CD4-positive, alpha-beta T cell treated with Interleukin-4 for 1 hour (primary cell): ENCODE results near the gene TOX2.

Experiments
- DNase-seq, 2 donors: peaks; one replicate each; pipeline ENCODE4 v3.0.0-alpha.2; 2020 to 2022

The TOX2 gene

DNA sequence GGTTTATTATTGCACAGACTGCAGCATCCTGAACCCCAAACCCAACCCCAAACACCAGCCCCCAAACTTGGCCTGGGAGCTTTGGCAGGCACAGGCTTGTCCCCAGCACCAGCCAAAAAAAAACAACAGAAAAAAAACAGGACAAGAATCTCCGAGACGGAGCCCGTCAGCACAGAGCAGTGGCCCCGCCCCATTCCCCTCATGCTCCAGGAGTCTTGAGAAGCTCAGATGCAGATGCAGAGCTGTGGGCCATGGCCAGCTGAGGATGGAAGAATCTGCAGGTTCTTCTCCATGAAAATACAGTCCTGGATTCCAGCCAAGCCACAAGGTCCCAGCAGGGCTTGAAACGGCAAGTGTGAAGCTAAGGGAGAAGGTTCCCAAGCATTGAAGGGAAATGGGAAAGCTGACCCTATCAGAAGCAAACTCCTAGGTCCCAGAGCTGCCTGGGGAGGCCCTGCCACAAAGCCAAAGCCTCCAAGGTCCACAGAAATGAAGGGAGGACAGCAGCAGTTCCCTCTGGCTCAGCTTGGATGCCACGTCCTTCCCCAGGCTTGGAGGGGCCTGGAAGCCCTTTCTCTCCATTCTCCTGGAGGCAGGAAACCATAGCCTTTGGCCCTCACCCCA, 197.2 kb downstream of the TOX2 start:
- DNase-seq = no peak

DNA sequence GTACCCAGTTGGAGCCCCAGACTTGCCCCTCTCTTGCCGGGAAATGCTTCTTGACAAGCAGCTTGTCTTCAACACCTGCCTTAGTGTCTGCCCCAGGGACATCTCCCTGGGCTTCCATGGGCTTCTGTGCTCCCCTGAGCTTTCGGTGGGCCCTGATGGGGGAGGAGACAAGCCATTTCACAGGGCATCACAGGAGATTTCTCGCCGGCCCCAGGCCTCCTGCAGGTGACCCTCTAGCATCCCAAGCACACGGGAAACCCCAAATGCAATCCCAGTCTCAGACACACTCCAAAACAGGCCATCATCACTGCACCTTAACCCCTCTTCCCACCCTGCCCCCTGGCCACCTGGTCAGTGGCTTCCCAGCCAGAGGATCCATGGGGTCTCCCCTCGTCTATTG, 197.8 kb downstream of the TOX2 start:
- no peak for DNase-seq

DNA sequence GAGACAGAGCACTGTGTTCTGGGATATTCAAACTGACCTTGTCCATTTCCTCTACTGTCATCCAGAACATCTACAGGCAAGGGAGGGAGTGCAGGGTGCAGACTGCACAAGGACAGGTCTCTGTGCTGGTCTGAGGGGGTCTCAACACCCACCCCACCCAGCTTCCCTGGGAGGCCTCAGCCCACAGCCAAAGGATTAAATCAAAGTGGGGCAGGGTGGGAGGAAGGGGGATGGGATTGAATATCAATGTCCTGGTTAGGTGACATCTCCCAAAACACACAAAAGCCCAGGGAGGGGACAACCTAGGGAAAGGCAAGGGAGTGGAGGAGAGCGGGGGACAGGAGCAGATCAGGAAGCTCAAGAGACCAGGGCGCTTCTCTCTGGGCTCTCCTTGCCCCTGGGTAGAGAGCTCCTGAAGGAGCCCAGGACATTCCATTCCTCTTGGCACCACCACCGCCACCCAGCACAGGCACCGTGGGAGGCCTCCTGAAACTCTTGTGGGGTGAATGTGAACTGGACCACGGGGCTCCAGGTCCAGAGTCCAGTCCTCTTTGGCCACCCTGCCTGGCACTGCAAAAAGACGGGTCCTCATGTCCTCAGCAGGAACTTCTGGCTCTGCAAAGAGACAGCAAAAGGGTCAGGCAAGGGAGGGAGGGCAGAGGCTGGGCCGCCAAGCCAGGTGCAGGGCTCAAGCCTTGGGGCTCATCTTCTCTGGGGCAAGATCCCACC, 198.4 kb downstream of the TOX2 start:
- DNase-seq = no peak

DNA sequence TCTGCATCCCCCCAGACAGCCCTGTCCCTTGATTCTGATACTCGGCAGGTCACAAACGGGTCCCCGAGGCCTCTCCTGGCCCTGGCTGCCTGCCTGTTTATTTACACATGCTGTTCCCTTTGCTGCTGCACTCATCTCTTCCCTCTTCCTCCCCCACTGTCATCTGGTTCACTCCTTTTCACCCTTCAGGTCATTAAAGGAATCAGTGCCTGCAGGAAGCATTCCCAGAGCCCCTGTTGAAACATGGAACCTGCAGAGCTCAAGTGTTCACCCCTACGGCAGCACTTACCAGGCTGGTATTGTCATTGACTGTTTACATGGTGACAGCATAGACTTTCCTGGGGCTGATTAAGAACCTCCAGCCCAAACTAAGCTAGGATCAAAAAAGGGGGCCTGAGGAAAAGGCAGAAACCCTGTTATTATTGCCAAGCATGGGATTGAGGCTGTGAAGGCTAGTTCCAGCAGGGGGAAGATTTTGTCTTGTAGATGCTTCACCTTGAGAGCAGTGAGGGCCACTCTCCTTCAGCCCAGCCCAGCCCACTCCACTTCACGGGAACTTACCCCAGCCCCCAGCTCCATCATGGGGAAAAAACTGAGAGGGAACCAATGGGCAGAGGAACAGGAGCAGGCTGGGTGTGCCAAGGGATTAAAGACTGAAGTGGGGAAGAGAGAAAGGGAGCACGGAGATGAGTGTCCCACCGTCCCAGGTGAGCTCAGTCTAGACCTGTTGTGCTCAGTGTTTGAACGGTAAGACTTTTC, 199.1 kb downstream of the TOX2 start:
- no peak for DNase-seq

DNA sequence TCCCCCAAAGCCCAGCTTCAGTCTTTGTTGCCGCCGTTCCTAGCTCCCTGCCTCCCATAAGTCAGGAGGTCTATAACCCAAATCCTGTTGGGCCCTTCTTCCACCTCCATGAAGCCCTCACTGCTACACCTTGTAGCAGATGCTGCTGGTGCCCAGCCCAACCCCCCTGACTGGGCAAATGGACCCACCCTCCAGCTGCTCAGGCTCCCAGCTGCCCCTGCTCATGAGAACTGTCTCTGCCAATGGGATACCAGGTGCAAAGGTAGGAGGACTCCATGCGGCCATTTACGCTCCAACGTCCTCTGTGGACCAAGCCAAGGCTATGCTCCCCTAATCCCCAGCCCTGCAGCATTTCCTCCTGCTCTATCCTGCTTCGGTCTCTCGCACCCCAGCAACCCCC, 200.5 kb downstream of the TOX2 start:
- DNase-seq = no peak

DNA sequence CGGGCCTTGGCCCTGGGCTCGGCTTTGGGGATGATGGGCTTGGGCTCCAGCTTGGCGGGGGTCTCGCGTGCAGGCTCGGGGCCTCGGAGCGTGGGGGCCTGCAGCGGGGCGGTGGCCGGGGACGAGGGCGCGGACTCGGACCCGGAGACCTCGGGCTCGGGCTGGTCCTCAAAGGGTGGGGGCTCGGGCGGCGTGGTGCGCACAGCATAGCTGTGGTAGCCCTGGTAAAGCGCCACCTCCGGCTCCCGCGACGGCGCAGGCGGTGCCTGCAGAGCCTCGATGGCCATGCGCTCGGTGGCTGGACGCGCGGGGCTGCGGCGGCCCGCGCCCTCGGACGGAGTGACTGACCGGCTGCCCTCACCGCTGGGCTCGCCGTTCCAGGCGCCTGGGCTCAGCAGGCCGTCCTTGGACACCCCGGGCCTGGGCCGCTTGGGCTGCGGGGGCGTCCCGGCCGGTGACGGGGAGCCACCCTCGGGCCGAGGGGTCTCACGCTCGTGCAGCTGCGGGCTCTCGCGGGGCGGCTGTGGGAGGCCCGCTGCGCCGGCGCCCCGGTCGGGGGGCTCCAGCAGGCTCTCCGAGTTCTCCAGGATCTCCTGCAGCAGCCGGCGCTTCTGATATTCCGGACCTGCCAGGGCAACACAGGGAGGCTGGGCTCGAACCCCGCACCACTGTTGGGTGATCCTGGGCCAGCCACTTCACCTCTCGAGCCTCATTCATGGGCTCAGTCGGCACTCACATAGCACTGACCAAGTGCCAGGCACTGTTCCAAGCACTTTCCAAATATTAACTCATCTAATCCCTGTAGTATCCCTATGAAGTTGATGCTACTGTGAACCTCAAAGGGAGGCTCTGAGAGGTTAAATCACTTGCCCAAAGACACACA, 201.4 kb downstream of the TOX2 start:
- DNase-seq = no peak

DNA sequence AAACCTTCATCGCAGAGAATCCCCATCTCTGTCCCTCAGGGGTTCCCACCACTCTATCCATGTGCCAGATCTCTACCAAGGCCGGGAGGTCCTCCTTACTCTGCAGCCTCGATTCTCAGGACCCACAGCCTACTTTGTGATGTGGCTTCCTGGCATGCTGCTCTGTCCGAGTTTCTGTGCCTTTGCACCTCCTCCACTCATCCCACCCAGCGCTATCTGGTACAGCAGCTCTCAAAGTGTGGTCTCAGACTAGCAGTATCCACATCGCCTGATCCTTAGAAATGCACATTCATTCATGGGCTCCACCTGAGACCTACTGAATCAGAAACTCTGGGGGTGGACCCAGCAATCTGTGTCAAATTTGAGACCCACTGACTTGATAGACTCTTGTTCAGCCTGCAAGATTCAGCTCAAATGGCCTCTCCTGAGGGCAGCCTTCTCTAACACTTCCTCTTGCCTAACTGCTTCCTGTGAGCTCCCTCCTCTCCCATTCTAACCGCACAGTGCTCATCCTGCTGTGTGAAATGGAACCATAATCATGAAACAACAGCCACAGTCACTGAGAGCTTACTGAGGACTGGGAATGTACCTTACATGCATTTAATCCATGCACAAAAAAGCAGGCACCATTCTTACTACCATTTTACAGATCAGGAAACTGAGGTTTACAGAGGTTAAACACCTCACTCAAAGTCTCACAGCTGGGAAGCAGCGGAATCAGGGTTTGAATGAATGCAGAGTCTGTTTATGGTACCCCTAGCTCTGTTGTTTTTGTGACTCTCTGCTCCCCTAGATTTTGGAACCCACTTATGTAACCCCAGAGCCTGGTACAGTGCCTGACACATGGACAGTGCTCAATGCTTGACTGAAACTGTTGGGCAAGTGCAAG, 202.9 kb downstream of the TOX2 start:
- no peak for DNase-seq

DNA sequence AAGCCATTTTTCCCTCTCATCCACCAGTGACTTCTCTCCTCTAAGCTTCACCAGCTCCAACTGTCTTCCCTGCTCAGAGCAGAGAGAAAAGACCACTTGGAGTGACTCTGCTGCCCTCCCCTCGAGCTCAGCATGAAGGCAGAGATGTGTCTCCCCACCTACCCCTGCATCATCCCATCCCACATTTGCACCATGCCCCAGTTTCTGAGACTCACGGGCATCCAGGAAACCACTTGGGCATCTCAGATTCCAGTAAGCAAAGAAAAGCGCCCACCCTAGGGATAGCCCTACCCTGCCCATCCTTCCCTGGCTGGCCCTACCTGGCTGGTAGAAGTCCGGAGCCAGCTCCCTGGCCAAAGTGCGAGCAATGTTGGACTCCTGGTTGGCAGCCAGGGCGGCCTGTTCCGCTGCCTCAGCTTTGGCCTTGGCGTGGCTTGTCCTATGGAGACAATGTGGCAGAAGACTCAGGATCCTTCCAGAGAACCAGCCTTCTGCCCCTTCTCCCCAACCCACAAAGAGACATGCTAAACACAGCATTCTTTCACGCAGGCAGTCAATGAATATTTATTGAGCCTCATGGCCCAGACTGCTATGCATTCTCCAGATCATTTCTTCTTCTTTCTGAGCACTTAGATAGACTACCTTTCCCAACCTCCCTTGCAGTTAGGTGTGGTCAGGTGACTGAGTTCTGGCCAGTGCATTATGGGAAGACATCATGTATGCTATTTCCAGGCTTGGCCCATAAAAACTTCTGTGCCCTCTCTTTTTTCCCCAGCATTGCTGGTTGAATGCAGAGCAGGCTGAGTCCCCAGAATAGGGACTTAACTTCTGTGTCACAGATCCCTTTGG, 203.8 kb downstream of the TOX2 start:
- no peak for DNase-seq
